HG02759 (cell line): ENCODE measurements around the gene ZNF619.
"Not testable (repeated sequence)": the region's sequence is repeated elsewhere in the genome, so short reads cannot be mapped to it uniquely, and the experiment has no call there.

Experiments used
- ATAC-seq: cut with Tn5 transposase; IDR thresholded peaks from one replicate; pipeline ENCODE4 v1.9.1; 2021; ENCODE audit warnings: mild to moderate bottlenecking, moderate library complexity; ENCODE audit not compliant: unreplicated experiment

Gene ZNF619

DNA sequence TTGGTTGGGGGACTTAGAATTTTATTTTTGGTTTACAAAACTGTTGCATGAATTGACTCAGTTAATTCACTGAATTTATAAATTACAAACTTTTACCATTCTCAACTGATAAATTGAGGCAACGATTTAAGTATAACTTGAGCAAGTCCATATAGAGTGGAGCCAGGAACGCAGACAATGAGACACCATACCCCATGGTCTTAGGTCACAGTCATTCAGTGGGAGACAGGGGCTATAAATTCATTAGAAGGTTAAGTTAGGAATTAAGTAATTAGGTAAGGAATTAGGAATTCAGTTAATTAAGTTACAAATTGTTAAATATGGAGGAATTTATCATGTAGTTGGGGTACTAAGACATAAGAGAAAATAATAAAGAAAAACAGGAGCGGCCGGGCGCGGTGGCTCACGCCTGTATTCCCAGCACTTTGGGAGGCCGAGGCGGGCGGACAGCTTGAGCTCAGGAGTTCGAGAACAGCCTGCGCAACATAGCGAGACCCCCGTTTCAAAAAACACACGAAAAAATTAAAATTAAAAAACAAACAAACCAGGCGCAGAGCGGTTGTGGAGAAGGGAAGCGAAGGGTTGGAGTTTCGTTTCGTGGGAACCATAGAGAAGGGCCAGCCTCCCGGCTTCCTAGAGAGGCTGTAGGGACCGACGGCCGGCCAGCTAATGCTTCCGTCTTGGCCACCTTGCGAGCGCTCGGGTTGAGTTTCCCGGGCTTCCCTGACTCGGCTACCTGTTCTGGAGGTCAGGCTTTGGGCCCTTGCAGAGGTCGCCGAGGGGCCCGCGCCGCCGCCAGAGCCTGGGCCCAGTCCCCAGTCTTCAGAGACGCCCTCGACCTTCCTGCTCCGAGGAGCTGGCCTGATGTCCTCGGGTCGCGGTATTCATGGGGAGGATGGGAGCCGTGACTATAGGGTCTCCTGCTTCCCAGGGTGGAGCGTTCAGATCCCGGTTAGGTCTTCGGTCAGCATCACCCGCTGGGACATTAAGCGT lies at the start of gene ZNF619:
TSS of gene ZNF619 (plus strand) at position 645 of the 993 bp plus-strand sequence. CDS start 858 bp downstream, outside the sequence.
- peak; percentile 86 for ATAC-seq

GRCh38 chr3:40432793-40433192 lies 44.1 kb upstream of the ZNF619 start:
- no peak for ATAC-seq

- no peak for ATAC-seq
These were observed 39.0 kb upstream of the ZNF619 start for GRCh38 chr3:40437889-40438288.

- ATAC-seq: no peak
These were observed 31.9 kb upstream of the ZNF619 start for GRCh38 chr3:40445062-40445461.

- no peak for ATAC-seq
These were observed 31.0 kb upstream of the ZNF619 start for GRCh38 chr3:40445880-40446279.

- no peak for ATAC-seq
These were observed 26.5 kb upstream of the ZNF619 start for GRCh38 chr3:40450438-40450837.

- no peak for ATAC-seq
These were observed 25.4 kb upstream of the ZNF619 start for GRCh38 chr3:40451551-40451950.

DNA sequence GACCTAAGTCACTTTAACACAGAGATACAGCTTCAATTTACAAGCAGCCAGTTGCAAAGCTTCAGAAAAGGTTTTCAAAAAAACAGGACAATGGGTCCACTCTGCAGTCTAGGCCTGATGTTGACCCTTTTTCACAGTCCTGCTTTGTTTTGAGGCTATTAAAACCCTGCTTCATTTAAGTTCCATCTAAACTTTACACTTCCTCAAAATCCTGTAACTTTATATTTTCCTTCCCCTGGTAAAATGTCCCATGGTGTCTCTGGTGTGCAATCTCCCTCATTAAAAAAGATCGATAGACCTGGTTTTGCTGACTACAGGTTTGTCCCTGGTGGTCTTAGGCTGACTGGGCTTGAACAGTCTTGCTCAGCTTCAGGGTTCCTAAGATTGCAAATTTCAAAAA lies 24.9 kb upstream of the ZNF619 start:
- ATAC-seq: no peak

DNA sequence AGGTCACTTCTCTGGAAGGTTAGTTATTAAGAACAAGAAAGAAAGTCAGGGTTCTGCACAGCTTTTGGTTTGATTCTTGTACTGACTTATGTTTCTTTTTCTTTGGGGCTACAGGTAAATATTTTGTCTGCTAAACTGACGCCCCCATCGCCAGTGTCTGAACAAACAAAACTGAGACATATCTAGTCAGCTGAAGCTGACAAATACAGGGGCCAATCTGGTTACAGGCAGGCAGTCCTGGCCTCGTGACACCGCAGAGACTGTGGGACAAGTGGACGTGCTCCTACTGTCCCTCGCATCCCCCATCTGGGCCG lies 24.4 kb upstream of the ZNF619 start:
- no peak for ATAC-seq

GRCh38 chr3:40452876-40453730 lies 23.8 kb upstream of the ZNF619 start:
- ATAC-seq: peak; percentile 92

DNA sequence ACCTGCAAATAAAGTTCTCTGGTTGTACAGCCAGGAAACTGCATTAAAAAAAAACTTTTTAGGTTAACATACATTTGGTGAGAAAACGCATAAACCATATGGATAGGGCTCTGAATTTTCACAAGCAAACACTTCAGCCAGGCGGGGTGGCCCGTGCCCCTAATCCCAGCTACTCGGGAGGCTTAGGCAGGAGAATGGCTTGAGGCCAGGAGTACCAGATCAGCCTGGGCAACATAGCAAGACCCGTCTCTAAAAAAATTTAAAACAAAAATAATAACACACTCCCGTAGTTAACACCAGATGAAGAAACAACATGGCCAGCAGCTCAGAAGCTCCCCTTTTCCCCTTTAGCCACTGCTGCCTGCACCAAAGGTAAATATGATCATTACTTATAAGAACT lies 23.0 kb upstream of the ZNF619 start:
- ATAC-seq: no peak

GRCh38 chr3:40455328-40455727 lies 21.6 kb upstream of the ZNF619 start:
- ATAC-seq: no peak

GRCh38 chr3:40456279-40456939 lies 20.5 kb upstream of the ZNF619 start:
- no peak for ATAC-seq

GRCh38 chr3:40456940-40457823 lies 19.7 kb upstream of the ZNF619 start, which contains the start of gene RPL14:
RPL14 (plus strand) TSS chr3:40457339; CDS start chr3:40457472, 133 bp downstream.
- peak; percentile 68 for ATAC-seq

- ATAC-seq: no peak
These were observed 18.4 kb upstream of the ZNF619 start for GRCh38 chr3:40458473-40458872.

GRCh38 chr3:40460481-40460880 lies 16.4 kb upstream of the ZNF619 start:
- ATAC-seq: not testable (repeated sequence)

DNA sequence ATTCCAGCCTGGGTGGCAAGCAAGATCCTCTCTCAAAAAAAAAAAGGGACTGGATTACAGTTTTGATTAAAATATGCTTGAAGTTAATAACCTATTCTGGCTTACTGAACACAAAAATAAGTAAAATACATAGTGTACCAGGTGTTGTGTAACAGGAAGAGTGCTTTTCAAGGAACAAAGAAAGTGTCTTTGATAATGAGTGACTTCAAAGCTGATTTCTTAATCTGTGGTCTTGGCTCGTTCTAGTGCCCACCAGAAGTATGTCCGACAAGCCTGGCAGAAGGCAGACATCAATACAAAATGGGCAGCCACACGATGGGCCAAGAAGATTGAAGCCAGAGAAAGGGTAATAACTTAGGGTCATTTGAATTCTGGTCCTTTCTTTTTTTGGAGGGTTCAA lies 15.8 kb upstream of the ZNF619 start:
- ATAC-seq: no peak

DNA sequence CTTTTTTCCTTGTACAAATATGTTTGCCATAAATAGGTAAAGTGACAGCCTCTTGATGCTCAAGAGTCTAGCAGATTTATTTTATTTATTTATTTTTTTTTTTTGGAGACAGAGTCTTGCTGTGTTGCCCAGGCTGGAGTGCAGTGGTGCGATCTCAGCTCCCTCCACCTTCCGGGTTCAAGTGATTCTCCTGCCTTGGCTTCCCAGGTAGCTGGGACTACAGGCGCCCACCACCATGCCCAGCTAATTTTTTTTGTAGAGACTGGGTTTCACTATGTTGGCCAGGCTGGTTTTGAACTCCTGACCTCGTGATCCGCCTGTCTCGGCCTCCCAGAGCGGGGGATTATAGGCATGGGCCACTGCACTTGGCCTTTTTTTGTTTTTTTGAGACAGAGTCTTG lies 14.1 kb upstream of the ZNF619 start:
- ATAC-seq: not testable (repeated sequence)

DNA sequence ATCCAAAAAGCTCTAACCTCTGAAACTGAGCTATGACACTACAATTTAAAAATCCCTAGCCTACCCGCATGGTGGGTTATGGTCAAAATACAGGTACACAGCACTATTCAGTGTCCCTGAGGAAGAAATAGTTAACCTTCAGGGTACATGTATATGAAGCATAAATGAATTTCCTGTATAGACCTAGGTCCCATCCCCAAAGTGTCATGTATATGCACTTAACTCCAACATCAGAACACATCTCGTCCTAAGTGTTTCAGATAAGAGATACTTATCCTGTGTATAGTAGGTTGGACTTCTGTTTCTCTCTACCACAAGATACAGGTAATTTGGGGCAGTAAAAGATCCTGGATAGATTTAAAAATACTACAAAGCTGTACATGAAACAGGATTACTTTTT lies 13.3 kb upstream of the ZNF619 start:
- ATAC-seq: no peak
